Epidermal melanocyte (primary cell): ENCODE results near the gene ZNF528.

Experiments used
- DNase-seq: peaks from one replicate; pipeline ENCODE4 v3.0.0; 2011; ENCODE audit warnings: low spot score; ENCODE audit not compliant: insufficient read length

The ZNF528 gene

DNA sequence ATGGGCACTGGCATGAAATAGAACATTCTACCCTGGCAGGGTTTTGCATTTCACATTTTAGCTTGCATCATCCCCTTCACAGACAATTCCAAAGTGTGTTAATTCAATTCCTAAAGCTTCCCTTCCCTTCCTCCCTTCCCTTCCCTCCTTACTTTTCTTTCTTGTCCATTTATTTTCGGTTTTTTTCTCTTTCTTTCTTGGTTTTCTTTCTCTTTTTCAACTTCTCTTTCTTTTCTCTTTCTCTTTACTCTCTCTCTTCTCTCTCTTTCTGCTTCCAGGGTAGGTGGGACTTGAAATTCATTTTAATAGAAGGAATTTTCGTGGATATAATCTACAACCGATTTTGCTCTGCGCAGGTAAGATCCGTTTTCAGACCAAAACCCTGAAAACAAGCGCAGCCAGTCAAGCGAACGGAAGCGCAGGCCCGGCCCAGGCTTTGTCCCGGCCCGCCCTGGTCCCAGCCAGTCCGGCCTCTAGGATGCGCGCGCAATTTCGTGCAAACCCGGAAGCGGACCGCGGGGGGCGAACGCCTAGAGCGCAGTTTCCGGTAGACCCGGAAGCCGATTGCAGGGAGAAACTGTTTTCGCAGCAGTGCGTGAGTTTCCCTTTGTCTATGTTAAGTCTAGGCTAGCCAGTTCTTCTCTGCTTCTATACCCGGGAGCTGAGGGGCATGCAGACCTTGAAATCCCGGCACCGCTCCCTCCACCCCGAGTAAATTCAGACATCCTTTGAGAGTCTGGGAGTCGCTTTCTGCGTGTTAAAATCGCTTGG, at the start of gene ZNF528:
ZNF528 (plus strand) TSS at position 540 of the 771 bp plus-strand sequence. CDS start 4,165 bp downstream, outside the sequence.
- peak; percentile 94 for DNase-seq

DNA sequence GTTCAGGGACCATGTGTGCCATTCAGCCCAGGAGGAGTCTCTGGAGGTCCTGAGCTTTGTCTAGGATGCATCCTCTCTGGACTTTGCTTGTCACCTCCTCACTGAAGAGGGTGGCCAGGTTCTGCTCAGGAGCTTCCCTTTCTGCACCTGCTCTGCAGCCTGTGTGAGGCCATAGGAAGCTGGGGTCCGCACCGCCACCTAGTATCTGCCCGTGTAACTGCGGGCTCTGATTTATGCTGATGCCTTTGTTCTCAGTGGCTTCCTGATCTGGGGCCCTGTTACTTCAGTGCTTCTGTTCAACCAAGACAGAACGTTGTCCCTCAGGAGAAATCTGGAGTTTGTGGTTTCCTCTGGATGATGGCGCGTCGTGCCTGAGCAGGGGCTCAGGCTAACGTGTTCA, 46.1 kb upstream of the ZNF528 start:
- DNase-seq: no peak

- no peak for DNase-seq
Observed at GRCh38 chr19:52366414-52366824, 31.2 kb upstream of the ZNF528 start.

DNA sequence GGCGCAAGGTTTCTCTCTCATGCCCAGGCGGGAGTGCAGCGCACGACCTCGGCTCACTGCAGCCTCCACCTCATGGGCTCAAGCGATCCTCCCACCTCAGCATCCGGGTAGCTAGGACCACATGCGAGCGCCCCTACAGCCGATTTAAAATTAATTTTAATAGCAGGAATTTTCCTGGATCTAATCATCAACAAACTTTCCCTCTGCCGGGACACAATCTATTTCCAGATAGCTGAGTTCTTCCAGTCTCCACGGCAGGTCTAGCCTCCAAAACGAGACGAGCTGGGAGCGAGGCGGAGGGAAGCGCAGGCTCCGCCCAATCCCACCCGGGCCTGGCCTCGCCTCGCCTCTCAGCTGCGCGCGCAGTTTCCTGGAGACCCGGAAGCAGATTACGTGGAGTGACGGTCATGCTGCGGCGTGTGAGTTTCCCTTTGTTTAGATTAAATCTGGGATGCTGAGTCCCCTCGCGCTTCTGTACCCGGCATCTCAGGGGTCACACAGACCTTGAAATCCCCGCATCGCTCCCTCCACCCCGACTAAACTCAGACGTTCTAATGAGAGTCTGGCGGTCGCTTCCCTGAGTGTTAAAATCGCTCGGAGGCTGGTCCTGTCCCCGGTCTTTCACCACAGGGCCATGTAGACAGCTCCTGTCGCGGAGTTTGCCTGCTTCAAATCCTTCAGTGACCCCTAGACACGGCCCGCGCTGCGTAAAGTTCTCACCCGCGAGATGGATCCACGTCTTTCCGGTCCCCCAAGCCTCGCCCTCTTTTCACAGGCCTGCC, 27.9 kb upstream of the ZNF528 start, which contains the start of gene ZNF880:
ZNF880 (plus strand) TSS at position 365 of the 782 bp plus-strand sequence; CDS start at position 408, 43 bp downstream.
- DNase-seq: peak; percentile 84

GRCh38 chr19:52370341-52370710, 27.3 kb upstream of the ZNF528 start:
- no peak for DNase-seq

DNA sequence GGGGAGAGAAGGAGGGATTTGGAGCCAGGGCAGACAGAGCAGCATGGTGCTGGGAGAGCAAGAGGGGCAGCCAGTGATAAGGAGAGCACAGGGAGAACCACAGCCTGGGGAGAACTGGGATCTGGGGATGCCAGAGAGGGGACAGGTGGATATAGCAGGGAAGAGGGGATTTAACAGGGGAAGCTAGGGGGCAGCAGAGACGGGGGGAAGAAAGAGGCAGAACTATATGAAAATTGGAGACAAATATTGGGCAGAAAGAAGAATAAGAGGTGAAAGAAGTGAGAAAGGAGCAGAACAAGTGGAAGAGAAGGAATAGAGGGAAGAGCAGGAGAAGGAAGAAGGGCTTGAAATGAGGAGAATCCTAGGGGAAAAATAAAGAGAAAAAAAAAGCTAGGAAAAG, 6.5 kb upstream of the ZNF528 start:
- no peak for DNase-seq

GRCh38 chr19:52398081-52398441, 412 bp downstream of the ZNF528 start:
- DNase-seq: no peak

- no peak for DNase-seq
Observed at GRCh38 chr19:52410276-52410675, 12.6 kb downstream of the ZNF528 start.

GRCh38 chr19:52415711-52416110, 18.1 kb downstream of the ZNF528 start:
- DNase-seq: no peak

DNA sequence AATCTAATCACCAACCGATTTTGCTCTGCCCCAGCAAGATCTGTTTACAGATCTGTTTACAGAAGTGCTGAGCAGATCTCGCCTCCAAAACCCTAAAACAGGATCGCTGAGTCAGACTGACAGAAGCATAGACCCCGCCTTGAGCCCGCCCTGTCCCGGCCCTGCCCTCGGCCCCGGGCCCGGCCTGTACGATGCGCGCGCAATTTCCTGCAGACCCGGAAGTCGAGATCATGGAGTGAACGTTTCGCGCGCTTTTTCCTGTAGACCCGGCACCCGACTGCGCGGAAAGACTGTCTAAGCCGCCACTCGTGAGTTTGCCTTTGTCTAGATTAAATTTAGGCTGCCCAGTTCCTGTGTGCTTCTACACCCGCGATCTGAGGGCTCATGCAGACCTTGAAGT, 31.3 kb downstream of the ZNF528 start, which contains the start of gene ZNF534:
ZNF534 (plus strand) TSS at position 212 of the 400 bp plus-strand sequence. CDS start 2,327 bp downstream, outside the sequence.
- DNase-seq: no peak

- no peak for DNase-seq
Observed at GRCh38 chr19:52442179-52442578, 44.5 kb downstream of the ZNF528 start.

DNA sequence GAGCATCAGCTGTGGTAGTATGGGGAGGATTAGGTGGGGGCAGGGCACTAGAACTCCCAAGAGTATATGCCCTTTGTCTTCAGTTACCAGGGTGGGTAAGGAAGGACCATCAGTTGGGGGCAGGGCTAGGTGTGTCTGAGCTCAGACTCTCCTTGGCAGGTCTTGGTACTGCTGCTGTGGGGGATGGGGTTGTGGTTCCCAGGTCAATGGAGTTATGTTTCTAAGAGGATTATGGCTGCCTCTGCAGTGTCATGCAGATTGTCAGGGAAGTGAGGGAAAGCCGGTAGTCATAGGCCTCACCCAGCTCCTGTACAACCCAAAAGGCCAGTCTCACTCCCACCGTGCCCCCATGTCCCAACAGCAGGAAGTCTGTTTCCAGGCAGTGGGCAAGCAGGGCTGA, 46.9 kb downstream of the ZNF528 start:
- no peak for DNase-seq

GRCh38 chr19:52451241-52451640, 53.6 kb downstream of the ZNF528 start:
- no peak for DNase-seq

DNA sequence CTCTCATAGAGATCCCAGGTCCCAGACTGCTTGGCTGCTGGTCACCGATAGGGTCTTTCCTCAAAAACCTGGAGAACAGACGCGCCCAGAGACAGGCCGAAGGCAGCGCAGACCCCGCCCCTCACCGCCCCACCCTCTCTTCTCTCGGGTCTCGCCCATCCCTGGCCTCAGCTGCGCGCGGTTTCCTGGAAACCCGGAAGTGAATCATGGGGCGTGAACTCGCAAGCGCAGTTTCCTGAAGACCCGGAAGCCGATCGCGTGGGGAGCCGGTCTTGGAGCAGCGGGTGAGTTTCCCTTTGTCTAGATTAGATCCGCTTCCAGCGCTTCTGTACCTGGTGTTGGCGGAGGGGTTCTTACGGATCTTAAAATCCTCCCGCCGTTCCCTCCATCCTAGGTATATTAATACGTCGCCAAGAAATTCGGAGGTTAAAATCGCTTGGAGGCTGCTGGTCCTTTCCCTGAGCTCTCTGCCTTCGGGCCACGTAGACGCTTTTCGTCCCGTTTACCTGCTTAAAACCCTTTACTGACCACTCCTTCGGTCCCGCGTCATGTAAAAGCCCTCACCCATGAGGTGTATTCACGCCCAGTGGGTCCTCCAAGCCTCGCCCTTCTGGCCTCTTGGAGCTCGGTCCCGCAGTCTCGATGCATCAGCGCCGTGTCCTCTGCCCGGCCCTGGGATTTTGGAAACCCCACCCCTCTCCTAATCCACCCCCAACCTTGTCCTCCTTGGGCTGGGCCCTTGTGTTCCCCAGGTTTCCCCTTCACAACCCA, 55.9 kb downstream of the ZNF528 start, which contains the start of gene ZNF578:
ZNF578 (plus strand) TSS at position 230 of the 771 bp plus-strand sequence. CDS start 48,293 bp downstream, outside the sequence.
- DNase-seq: peak; percentile 88

DNA sequence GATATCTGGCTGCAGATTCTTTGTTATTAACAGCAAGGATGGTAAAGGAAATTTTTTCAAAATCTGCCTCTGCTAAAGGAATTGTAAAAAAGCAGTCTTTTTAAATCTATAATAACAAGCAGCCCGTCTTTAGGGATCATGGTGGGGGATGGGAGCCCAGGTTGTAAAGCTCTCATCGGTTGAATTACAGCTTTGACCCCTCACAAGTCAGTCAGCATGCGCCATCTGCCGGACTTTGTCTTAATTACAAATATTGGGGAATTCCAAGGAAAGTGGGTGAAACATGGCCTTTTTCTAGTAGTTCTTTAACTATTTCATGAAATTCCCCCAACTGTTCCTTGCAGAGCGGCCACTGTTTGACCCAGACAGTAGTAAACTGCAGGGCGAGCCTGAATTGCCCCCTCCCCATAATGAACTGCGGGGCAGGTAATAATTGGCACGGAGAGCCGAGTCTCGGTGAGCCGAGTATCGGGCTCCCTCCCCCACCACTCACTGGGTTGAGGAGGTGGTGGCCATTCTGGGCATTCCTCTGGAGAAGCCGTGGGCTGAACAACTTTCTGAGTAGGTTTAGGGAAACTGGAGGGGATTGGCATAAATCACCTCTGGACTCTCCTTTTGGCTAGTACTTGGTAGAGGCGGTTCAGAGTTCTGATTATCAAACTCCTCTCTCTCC, 67.3 kb downstream of the ZNF528 start:
- DNase-seq: no peak
